GM08714 (cell line): ENCODE measurements around the gene TXNRD2.
"Not testable (repeated sequence)": the region's sequence is repeated elsewhere in the genome, so short reads cannot be mapped to it uniquely, and the experiment has no call there.

Source experiments
- H3K4me3 ChIP-seq: fragments of 200-500 bp; sonication (Bioruptor generic); 2 replicates; pipeline ENCODE4 v1.5.1; 2014; ENCODE audit warnings: mild to moderate bottlenecking, low read length, inconsistent platforms
- ZNF274 ChIP-seq: IDR thresholded peaks from 2 replicates; pipeline ENCODE4 v1.6.1; 2012; ENCODE audit warnings: mild to moderate bottlenecking, low read depth, low read length

Gene TXNRD2

GRCh38 chr22:19843107-19843856 is 98.3 kb downstream of the TXNRD2 start:
- no peak for TF ChIP-seq ZNF274
- no peak overlapping the region for H3K4me3 ChIP-seq

- no peak overlapping the region for H3K4me3 ChIP-seq
- TF ChIP-seq ZNF274: no peak
These were observed 99.1 kb downstream of the TXNRD2 start for GRCh38 chr22:19842393-19843106.

GRCh38 chr22:19841641-19842392 is 99.8 kb downstream of the TXNRD2 start:
- H3K4me3 ChIP-seq: no peak overlapping the region
- TF ChIP-seq ZNF274: no peak

GRCh38 chr22:19840955-19841640 is 100.5 kb downstream of the TXNRD2 start:
- no peak overlapping the region for H3K4me3 ChIP-seq
- no peak for TF ChIP-seq ZNF274

GRCh38 chr22:19840059-19840458 is 101.6 kb downstream of the TXNRD2 start:
- TF ChIP-seq ZNF274: no peak
- H3K4me3 ChIP-seq: no peak overlapping the region

- no peak overlapping the region for H3K4me3 ChIP-seq
- no peak for TF ChIP-seq ZNF274
These were observed 103.7 kb downstream of the TXNRD2 start for GRCh38 chr22:19837915-19838314.

GRCh38 chr22:19836512-19836911 is 105.1 kb downstream of the TXNRD2 start:
- no peak overlapping the region for H3K4me3 ChIP-seq
- no peak for TF ChIP-seq ZNF274

- no peak for TF ChIP-seq ZNF274
- H3K4me3 ChIP-seq: no peak overlapping the region
These were observed 107.0 kb downstream of the TXNRD2 start for GRCh38 chr22:19834599-19834998.

- not testable (repeated sequence) for H3K4me3 ChIP-seq
These were observed 108.3 kb downstream of the TXNRD2 start for GRCh38 chr22:19833327-19833726.

GRCh38 chr22:19832476-19833108 is 109.0 kb downstream of the TXNRD2 start:
- no peak for TF ChIP-seq ZNF274

GRCh38 chr22:19831979-19832378 is 109.6 kb downstream of the TXNRD2 start:
- H3K4me3 ChIP-seq: not testable (repeated sequence)

More at GRCh38 chr22:19832476-19833108, 109.0 kb downstream of the TXNRD2 start:
- no peak overlapping the region for H3K4me3 ChIP-seq

- no peak for TF ChIP-seq ZNF274
- no peak overlapping the region for H3K4me3 ChIP-seq
These were observed 110.6 kb downstream of the TXNRD2 start for GRCh38 chr22:19831016-19831415.

- TF ChIP-seq ZNF274: no peak
- H3K4me3 ChIP-seq: no peak overlapping the region
These were observed 113.6 kb downstream of the TXNRD2 start for GRCh38 chr22:19828035-19828401.

GRCh38 chr22:19827341-19828034 is 114.1 kb downstream of the TXNRD2 start:
- TF ChIP-seq ZNF274: no peak

More at GRCh38 chr22:19827341-19828034, 114.1 kb downstream of the TXNRD2 start:
- no peak overlapping the region for H3K4me3 ChIP-seq
